Measurements from ENCODE around the gene RYK. TPM values are rescaled to one million over a fixed set of nuclear protein-coding genes. Genes with fewer than 3 reads are reported as not detected.

RYK gene
- total RNA-seq, 1 donor from 2014 or later, result 57.6 TPM

GRCh38 chr3:134153761-134154160 is 96.9 kb downstream of the RYK start:
- no peak for DNase-seq (ENCODE audit: low spot score)

GRCh38 chr3:134150476-134150875 is 100.2 kb downstream of the RYK start:
- no peak for DNase-seq (ENCODE audit: low spot score)

- DNase-seq (ENCODE audit: low spot score), result no peak
Measured at GRCh38 chr3:134149286-134149685, 101.4 kb downstream of the RYK start.

- DNase-seq (ENCODE audit: low spot score), result no peak
Measured at GRCh38 chr3:134148534-134148933, 102.1 kb downstream of the RYK start.

- no peak for DNase-seq (ENCODE audit: low spot score)
Measured at GRCh38 chr3:134147411-134147810, 103.2 kb downstream of the RYK start.

- no peak for DNase-seq (ENCODE audit: low spot score)
Measured at GRCh38 chr3:134146666-134147065, 104.0 kb downstream of the RYK start.

DNA sequence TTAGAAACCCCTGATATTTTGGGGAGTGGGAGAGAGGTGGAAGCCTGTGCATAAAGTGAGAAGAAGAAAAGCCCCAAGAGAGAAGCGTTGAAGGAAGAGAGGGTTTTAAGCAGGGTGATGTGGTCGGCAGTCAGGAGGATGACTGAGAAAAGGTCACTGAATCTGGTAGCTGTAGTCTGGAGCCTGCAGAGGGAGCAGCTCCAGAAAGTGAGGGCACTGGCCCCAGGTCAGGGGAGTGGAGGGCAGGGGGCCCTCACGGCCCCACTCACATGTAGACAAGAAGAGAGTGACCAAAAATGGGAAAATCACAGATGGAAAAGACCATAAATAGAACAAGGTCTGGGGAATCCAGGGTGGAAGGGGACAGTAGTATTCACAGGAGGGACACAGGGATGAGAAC is 105.5 kb downstream of the RYK start:
- DNase-seq (ENCODE audit: low spot score), result no peak

DNA sequence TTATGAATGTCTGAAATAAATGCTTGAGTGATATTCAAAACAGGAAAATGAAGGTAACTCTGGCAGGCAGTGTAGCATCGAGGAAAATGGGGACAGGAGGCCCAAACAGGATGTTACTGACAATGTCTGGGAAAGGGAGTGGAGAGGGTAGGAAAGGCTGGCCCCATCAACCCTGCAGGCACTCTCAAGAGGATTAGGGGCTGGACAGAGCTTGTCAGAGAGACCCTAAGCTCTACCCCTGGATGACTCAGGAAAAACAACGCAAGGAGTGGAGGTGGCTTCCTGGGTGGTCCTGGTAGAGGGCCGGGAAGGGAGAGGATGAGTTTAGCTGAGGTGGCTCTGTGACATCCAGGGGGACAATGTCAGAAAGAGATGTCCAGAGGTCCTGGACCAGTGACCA is 106.0 kb downstream of the RYK start:
- no peak for DNase-seq (ENCODE audit: low spot score)

GRCh38 chr3:134143828-134144401 is 106.7 kb downstream of the RYK start:
- no peak for DNase-seq (ENCODE audit: low spot score)

DNA sequence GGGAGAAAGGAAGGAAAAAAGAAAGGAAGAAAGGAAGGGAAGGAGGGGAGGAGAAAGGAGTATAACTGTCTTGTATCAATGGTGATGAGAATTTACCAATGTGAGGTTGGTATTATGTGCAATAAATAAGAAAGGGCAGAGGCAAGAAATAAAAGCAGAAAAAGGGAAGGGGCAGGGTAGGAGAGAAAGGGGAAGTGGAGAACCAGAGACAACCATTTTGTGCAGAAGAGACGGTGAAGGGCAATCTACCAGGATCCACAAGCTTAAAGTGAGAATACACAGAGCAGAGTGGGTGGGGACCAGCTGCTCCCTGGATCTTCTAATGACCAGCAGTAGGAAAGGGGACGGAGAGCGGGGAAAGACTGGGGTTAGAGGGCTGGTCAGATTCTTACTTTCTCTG is 114.1 kb downstream of the RYK start:
- no peak for DNase-seq (ENCODE audit: low spot score)

DNA sequence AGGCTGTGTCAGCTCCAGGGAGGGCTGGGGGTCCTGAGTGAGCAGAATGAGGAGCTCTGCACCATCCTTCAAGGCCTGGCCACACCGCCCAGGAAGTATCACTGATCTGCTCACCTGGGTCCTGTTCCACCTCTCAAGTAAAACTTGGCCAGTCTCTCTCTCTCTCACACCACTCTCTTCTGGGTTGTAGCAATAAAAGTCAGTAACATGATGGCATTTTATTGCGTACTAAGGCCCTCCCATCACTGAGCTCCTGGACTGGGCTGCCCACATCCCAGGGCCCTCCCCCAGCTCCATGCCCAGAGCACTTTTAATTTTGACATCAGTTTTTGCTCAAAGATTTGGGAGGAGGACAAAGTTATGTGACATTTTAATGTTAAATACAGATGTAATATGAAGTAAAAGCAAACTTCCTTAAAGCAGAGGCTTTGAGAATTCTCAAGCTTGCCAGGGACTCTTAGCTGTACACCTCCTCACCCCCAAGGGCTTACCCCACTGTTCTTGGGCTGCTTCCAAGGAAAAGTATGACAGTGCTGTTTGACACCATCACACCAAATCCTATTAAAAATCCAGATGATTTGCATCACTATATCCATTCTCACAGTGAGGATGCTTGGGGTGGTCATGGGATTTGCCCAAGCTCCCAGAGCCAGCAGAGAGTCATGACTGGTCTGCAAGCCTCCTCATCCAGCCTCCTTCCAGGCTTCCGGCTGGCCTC is 115.8 kb downstream of the RYK start:
- no peak for DNase-seq (ENCODE audit: low spot score)

DNA sequence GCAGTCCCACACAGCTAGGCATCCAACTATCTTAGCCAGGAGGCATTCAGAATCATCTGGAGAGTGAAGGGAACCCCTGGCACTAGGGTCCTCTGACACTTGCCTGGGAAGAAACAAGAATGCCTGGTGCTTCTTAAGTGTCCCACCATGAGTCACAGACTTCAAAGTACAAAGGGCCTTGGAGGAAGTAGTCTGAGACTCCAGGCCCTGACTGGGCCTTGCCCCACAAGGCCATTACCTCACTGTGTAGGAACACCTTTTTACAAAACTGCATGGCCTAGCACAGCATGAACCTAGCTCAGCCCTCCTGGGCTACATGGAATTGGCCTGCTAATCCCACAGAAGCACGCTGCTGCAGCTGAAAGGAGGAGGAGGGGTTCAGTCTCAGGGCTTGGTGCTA is 116.4 kb downstream of the RYK start:
- no peak for DNase-seq (ENCODE audit: low spot score)

GRCh38 chr3:134132961-134133360 is 117.7 kb downstream of the RYK start:
- no peak for DNase-seq (ENCODE audit: low spot score)

DNA sequence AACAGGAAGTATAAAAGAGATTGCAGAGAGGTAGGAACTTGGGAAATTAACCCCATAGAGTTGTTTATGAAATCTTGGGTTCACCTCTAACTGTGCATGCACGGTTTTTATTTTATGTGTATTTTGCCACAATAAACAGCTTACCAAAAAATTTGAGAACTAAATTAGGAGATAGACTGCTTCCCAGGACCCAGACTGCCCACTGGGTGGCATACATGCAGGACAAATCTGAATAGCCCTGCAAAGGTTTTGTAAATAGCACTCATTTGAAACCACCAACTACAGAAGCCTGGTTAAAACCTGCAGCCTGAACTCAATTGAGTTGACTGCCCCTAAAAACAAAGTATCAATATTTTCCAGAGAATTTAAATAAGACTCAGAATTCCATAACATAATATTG is 124.5 kb downstream of the RYK start:
- no peak for DNase-seq (ENCODE audit: low spot score)

DNA sequence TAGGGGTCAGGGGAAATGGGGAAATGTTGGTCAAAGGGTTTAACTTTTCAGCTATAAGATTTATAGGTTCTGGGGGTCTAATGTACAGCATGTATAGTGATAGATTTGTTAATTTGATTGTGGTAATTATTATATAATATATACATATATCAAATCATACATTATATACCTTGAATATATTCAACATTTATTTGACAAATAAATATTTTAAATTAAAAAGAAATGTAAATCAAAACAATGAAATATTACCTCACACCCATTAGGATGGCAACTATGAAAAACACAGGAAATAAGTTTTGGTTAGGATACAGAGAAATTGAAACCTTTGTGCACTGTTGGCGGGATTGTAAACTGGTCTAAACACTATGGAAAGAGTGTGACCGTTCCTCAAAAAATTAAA is 135.9 kb downstream of the RYK start:
- DNase-seq (ENCODE audit: low spot score), result no peak

GRCh38 chr3:134111616-134112015 is 139.0 kb downstream of the RYK start:
- no peak for DNase-seq (ENCODE audit: low spot score)

DNA sequence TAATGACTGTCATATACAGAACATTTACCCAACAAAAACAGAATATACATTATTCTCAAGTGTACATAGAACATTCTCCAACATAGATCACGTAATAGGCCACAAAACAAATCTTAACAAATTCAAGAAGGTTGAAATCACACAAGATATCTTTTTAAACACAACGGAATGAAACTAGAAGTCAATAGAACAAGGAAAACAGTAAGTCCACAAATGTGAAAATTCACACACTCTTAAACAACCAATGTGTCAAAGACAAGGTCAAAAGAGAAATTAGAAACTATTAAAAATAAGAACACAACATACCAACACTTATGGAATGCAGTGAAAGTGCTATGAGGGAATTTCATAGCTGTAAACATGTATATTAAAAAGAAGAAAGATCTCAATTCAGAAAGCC is 139.7 kb downstream of the RYK start:
- DNase-seq (ENCODE audit: low spot score), result no peak

Other genes starting within 250 kb of the RYK start
- 40.1 TPM for gene SLCO2A1, start 220.9 kb downstream of the RYK start, total RNA-seq
- gene AMOTL2, start 123.6 kb upstream of the RYK start, total RNA-seq, result 272 TPM
- 51.1 TPM for gene ANAPC13, start 235.1 kb upstream of the RYK start, total RNA-seq
- 27.3 TPM for gene CEP63, start 235.2 kb upstream of the RYK start, total RNA-seq